ENCODE results near the gene TPPP3. TPM values are rescaled to one million over a fixed set of nuclear protein-coding genes. Genes with fewer than 3 reads are reported as not detected.

The TPPP3 gene
- polyA plus RNA-seq, 3 donors: 63.1 to 123 (median 78.6) TPM

DNA sequence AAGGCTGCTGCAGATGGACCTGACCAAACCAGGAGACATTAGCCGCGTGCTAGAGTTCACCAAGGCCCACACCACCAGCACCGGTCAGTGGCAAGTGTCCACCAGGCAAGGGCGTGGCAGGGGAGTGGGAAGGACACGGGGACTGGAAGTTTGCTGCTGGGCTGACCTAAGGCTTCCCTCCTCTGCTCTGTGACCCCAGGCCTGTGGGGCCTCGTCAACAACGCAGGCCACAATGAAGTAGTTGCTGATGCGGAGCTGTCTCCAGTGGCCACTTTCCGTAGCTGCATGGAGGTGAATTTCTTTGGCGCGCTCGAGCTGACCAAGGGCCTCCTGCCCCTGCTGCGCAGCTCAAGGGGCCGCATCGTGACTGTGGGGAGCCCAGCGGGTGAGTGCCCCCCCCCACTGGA, 42.5 kb upstream of the TPPP3 start:
- Histone ChIP-seq H3K4me3 (replicated peaks in 1 of 3; ENCODE audit: low read depth in 2 of 3, low read length in 3 of 3) (no peak overlapping the region), H2AFZ (ENCODE audit: insufficient read depth, low read depth, low read length, poor library complexity, severe bottlenecking) (no peak overlapping the region), H3K36me3 (replicated peaks in 1 of 2; ENCODE audit: control insufficient read depth in 1 of 2, insufficient read depth in 2 of 2, low read length in 2 of 2) (peaks cover 47 to 52% of the 10 kb centered on the region in 2 donors), H3K9me3 (replicated peaks in 1 of 2; ENCODE audit: control insufficient read depth in 1 of 2, insufficient read depth in 1 of 2, low read length in 2 of 2) (no peaks in the 10 kb centered on the region), H3K4me2 (replicated peaks; ENCODE audit: extremely low read depth, low read length, poor library complexity, severe bottlenecking) (no peak overlapping the region), H3K9ac (ENCODE audit: insufficient read depth, low read length, poor library complexity, severe bottlenecking) (no peak overlapping the region), H3K27me3 (ENCODE audit: control insufficient read depth in 2 of 2, insufficient read depth in 2 of 2, low read length in 2 of 2) (peaks cover 3 to 20% of the 10 kb centered on the region in 2 donors), H3K4me1 (ENCODE audit: control insufficient read depth in 1 of 2, insufficient read depth in 2 of 2, low read length in 2 of 2) (peaks cover 18 to 26% of the 10 kb centered on the region in 2 donors), H3K79me2 (ENCODE audit: insufficient read depth, low read length) (no peaks in the 10 kb centered on the region), H3K27ac (ENCODE audit: low read depth in 1 of 2, low read length in 2 of 2) (peak overlapping the region in 1 of 2 donors; percentile 70), H4K20me1 (ENCODE audit: insufficient read depth, low read length) (peaks cover 95% of the 10 kb centered on the region)
- Mint-ChIP-seq H3K4me3 (no peak overlapping the region), H3K36me3 (peaks cover 51 to 72% of the 10 kb centered on the region in 2 donors), H3K9me3 (peaks cover 0 to 10% (median 0%) of the 10 kb centered on the region in 7 donors), H3K4me1 (peaks cover 27% of the 10 kb centered on the region), H3K27me3 (ENCODE audit: low read depth in 3 of 3) (peaks cover 19 to 23% (median 20%) of the 10 kb centered on the region in 3 donors), H3K27ac (peak overlapping the region in 4 of 7 donors; percentile 33 to 83 (median 80))
- TF ChIP-seq, protein P1, sequence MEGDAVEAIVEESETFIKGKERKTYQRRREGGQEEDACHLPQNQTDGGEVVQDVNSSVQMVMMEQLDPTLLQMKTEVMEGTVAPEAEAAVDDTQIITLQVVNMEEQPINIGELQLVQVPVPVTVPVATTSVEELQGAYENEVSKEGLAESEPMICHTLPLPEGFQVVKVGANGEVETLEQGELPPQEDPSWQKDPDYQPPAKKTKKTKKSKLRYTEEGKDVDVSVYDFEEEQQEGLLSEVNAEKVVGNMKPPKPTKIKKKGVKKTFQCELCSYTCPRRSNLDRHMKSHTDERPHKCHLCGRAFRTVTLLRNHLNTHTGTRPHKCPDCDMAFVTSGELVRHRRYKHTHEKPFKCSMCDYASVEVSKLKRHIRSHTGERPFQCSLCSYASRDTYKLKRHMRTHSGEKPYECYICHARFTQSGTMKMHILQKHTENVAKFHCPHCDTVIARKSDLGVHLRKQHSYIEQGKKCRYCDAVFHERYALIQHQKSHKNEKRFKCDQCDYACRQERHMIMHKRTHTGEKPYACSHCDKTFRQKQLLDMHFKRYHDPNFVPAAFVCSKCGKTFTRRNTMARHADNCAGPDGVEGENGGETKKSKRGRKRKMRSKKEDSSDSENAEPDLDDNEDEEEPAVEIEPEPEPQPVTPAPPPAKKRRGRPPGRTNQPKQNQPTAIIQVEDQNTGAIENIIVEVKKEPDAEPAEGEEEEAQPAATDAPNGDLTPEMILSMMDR (IDR thresholded peaks at IDR 0.05): no peak
- no peak for DNase-seq
- intact Hi-C loops (cut with micrococcal nuclease): no loop called here
- 99% methylated on average over 7 of the region's 16 CpGs for WGBS (ENCODE audit: insufficient coverage)

DNA sequence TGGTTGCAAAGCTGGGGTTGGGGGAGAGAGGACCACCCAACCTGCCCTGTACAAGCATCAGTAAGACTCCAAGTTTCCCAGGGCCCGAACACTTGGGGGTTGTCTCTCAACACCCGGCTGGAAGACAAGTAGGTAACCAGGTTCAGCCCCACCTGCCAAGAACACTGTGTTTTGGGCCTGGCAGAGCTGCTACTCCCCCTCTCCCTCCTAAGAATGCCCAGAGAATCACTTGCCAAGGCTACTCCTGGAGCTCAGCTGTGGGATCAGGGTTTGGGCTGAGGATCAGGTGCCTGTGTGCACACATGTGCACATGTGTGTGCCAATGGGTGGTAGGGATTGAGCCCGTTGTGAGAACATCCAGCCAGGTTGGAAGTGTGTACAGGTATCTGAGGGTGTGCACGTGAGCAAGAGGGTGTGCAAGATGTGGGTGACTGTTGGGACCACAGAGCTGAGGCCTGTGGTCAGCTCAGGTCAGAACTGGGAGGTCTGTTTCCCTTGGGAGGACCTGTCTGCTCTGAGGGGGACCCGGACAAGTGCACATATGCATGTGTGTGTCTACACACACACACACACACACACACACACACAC, 39.9 kb upstream of the TPPP3 start:
- Histone ChIP-seq H2AFZ (ENCODE audit: insufficient read depth, low read depth, low read length, poor library complexity, severe bottlenecking) (no peak overlapping the region), H3K9ac (ENCODE audit: insufficient read depth, low read length, poor library complexity, severe bottlenecking) (no peak overlapping the region), H3K79me2 (ENCODE audit: insufficient read depth, low read length) (no peaks in the 10 kb centered on the region), H3K9me3 (replicated peaks in 1 of 2; ENCODE audit: control insufficient read depth in 1 of 2, insufficient read depth in 1 of 2, low read length in 2 of 2) (peaks cover 0 to 9% of the 10 kb centered on the region in 2 donors), H3K4me2 (replicated peaks; ENCODE audit: extremely low read depth, low read length, poor library complexity, severe bottlenecking) (no peak overlapping the region), H4K20me1 (ENCODE audit: insufficient read depth, low read length) (peaks cover 93% of the 10 kb centered on the region), H3K27ac (ENCODE audit: low read depth in 1 of 2, low read length in 2 of 2) (no peak overlapping the region), H3K27me3 (ENCODE audit: control insufficient read depth in 2 of 2, insufficient read depth in 2 of 2, low read length in 2 of 2) (peaks cover 22 to 44% of the 10 kb centered on the region in 2 donors), H3K36me3 (replicated peaks in 1 of 2; ENCODE audit: control insufficient read depth in 1 of 2, insufficient read depth in 2 of 2, low read length in 2 of 2) (peaks cover 23 to 27% of the 10 kb centered on the region in 2 donors), H3K4me3 (replicated peaks in 1 of 3; ENCODE audit: low read depth in 2 of 3, low read length in 3 of 3) (no peak overlapping the region), H3K4me1 (ENCODE audit: control insufficient read depth in 1 of 2, insufficient read depth in 2 of 2, low read length in 2 of 2) (peaks cover 25 to 34% of the 10 kb centered on the region in 2 donors)
- peaks cover 0 to 17% (median 3%) of the 10 kb centered on the region in 7 donors for H3K9me3 Mint-ChIP-seq
- H3K27ac Mint-ChIP-seq: no peak overlapping the region
- H3K4me1 Mint-ChIP-seq: peaks cover 32% of the 10 kb centered on the region
- WGBS (ENCODE audit: insufficient coverage): 86% methylated on average over 3 of the region's 5 CpGs
- peak overlapping the region in 1 of 2 donors; percentile 54 for H3K4me3 Mint-ChIP-seq
- H3K27me3 Mint-ChIP-seq (ENCODE audit: low read depth in 3 of 3): peaks cover 42 to 48% (median 42%) of the 10 kb centered on the region in 3 donors
- no peak for DNase-seq
- peaks cover 35 to 47% of the 10 kb centered on the region in 2 donors for H3K36me3 Mint-ChIP-seq
- TF ChIP-seq, protein P1 (IDR thresholded peaks at IDR 0.05): no peak
- intact Hi-C loops (cut with micrococcal nuclease): no loop called here
